Measurements from ENCODE around the gene CABP4. TPM values are rescaled to one million over a fixed set of nuclear protein-coding genes. Genes with fewer than 3 reads are reported as not detected.

Gene CABP4
- total RNA-seq, 1 donor from 2014 or later = 0.35 TPM

- Mint-ChIP-seq H3K4me1 (ENCODE audit: unreplicated experiment) (peaks cover 11% of the 10 kb centered on the region), H3K27me3 (ENCODE audit: unreplicated experiment) (no peaks in the 10 kb centered on the region), H3K27ac (ENCODE audit: unreplicated experiment) (no peak overlapping the region), H3K4me3 (ENCODE audit: unreplicated experiment) (no peak overlapping the region), H3K36me3 (ENCODE audit: unreplicated experiment) (peaks cover 7% of the 10 kb centered on the region), H3K9me3 (ENCODE audit: unreplicated experiment) (no peaks in the 10 kb centered on the region)
- no peak for DNase-seq (ENCODE audit: extremely low spot score, unreplicated experiment)
- no peak for TF ChIP-seq CTCF (IDR thresholded peaks at IDR 0.05)
These were observed 23.6 kb upstream of the CABP4 start for GRCh38 chr11:67431346-67432249.

GRCh38 chr11:67432655-67433349 lies 22.4 kb upstream of the CABP4 start:
- Mint-ChIP-seq H3K27me3 (ENCODE audit: unreplicated experiment) (no peaks in the 10 kb centered on the region), H3K27ac (ENCODE audit: unreplicated experiment) (no peak overlapping the region), H3K36me3 (ENCODE audit: unreplicated experiment) (peaks cover 10% of the 10 kb centered on the region), H3K4me1 (ENCODE audit: unreplicated experiment) (peaks cover 10% of the 10 kb centered on the region), H3K9me3 (ENCODE audit: unreplicated experiment) (no peaks in the 10 kb centered on the region), H3K4me3 (ENCODE audit: unreplicated experiment) (no peak overlapping the region)
- no peak for TF ChIP-seq CTCF (IDR thresholded peaks at IDR 0.05)
- DNase-seq (ENCODE audit: extremely low spot score, unreplicated experiment) = no peak

- Mint-ChIP-seq H3K4me1 (ENCODE audit: unreplicated experiment) (peaks cover 10% of the 10 kb centered on the region), H3K36me3 (ENCODE audit: unreplicated experiment) (peaks cover 12% of the 10 kb centered on the region), H3K4me3 (ENCODE audit: unreplicated experiment) (no peak overlapping the region), H3K9me3 (ENCODE audit: unreplicated experiment) (no peaks in the 10 kb centered on the region), H3K27ac (ENCODE audit: unreplicated experiment) (no peak overlapping the region), H3K27me3 (ENCODE audit: unreplicated experiment) (no peaks in the 10 kb centered on the region)
- DNase-seq (ENCODE audit: extremely low spot score, unreplicated experiment) = no peak
- no peak for TF ChIP-seq CTCF (IDR thresholded peaks at IDR 0.05)
These were observed 21.4 kb upstream of the CABP4 start for GRCh38 chr11:67433536-67434394.

- no peaks in the 10 kb centered on the region for H3K27me3 Mint-ChIP-seq (ENCODE audit: unreplicated experiment)
- no peaks in the 10 kb centered on the region for H3K9me3 Mint-ChIP-seq (ENCODE audit: unreplicated experiment)
- H3K4me3 Mint-ChIP-seq (ENCODE audit: unreplicated experiment) = no peak overlapping the region
- no peak overlapping the region for H3K27ac Mint-ChIP-seq (ENCODE audit: unreplicated experiment)
- no peak for TF ChIP-seq CTCF (IDR thresholded peaks at IDR 0.05)
- peaks cover 14% of the 10 kb centered on the region for H3K4me1 Mint-ChIP-seq (ENCODE audit: unreplicated experiment)
- H3K36me3 Mint-ChIP-seq (ENCODE audit: unreplicated experiment) = peaks cover 13% of the 10 kb centered on the region
- DNase-seq (ENCODE audit: extremely low spot score, unreplicated experiment) = no peak
These were observed 20.7 kb upstream of the CABP4 start for GRCh38 chr11:67434395-67434881.

Measured in osteocyte (in vitro differentiated cells).